Nucleus accumbens (tissue), 56 donors: ENCODE results near the gene PRPF38A.
A peak's percentile ranks its signal among the peaks of the same experiment; 100 is the strongest.

ENCODE experiments used
- DNase-seq, 56 donors: peaks; one replicate each; lab custom pipeline; 2025; lab: John Stamatoyannopoulos, UW

The PRPF38A gene

GRCh38 chr1:52393174-52393573 is 11.2 kb upstream of the PRPF38A start:
- no peak for DNase-seq

GRCh38 chr1:52399629-52400028 is 4.8 kb upstream of the PRPF38A start:
- DNase-seq, result no peak

- no peak for DNase-seq
These were observed 4.3 kb upstream of the PRPF38A start for GRCh38 chr1:52400131-52400530.

- no peak for DNase-seq
These were observed 1.6 kb upstream of the PRPF38A start for GRCh38 chr1:52402860-52403240.

- peak in 1 of 56 donors; percentile 20 for DNase-seq
These were observed 761 bp upstream of the PRPF38A start for GRCh38 chr1:52403566-52404115.

GRCh38 chr1:52404975-52405338 is 555 bp downstream of the PRPF38A start:
- DNase-seq, result no peak

- DNase-seq, result no peak
These were observed 9.1 kb downstream of the PRPF38A start for GRCh38 chr1:52413410-52413989.

- no peak for DNase-seq
These were observed 10.5 kb downstream of the PRPF38A start for GRCh38 chr1:52414942-52415341.

GRCh38 chr1:52416811-52417210 is 12.4 kb downstream of the PRPF38A start:
- no peak for DNase-seq

GRCh38 chr1:52420713-52421112 is 16.3 kb downstream of the PRPF38A start:
- no peak for DNase-seq

GRCh38 chr1:52423055-52423454 is 18.7 kb downstream of the PRPF38A start:
- DNase-seq, result no peak

GRCh38 chr1:52423771-52424170 is 19.4 kb downstream of the PRPF38A start:
- DNase-seq, result no peak

GRCh38 chr1:52424231-52424636 is 19.8 kb downstream of the PRPF38A start:
- DNase-seq, result no peak

- DNase-seq, result no peak
These were observed 20.4 kb downstream of the PRPF38A start for GRCh38 chr1:52424813-52425212.

GRCh38 chr1:52426371-52426770 is 22.0 kb downstream of the PRPF38A start:
- DNase-seq, result no peak

- DNase-seq, result no peak
These were observed 22.8 kb downstream of the PRPF38A start for GRCh38 chr1:52427152-52427551.

- DNase-seq, result no peak
These were observed 28.4 kb downstream of the PRPF38A start for GRCh38 chr1:52432807-52433206.

- no peak for DNase-seq
These were observed 30.8 kb downstream of the PRPF38A start for GRCh38 chr1:52435211-52435610.

- DNase-seq, result no peak
These were observed 31.2 kb downstream of the PRPF38A start for GRCh38 chr1:52435650-52436049.

- DNase-seq, result no peak
These were observed 32.4 kb downstream of the PRPF38A start for GRCh38 chr1:52436817-52437216.

GRCh38 chr1:52439976-52440375 is 35.6 kb downstream of the PRPF38A start:
- no peak for DNase-seq

GRCh38 chr1:52444463-52444862 is 40.1 kb downstream of the PRPF38A start:
- no peak for DNase-seq

- DNase-seq, result no peak
These were observed 49.7 kb downstream of the PRPF38A start for GRCh38 chr1:52454127-52454526.
